Liver (tissue), 3 donors: Measurements from ENCODE around the gene KLF4.

Source experiments
- EGR1 ChIP-seq, 2 donors: IDR thresholded peaks; 2 replicates each; pipeline ENCODE4 v1.6.1; 2016 to 2018; ENCODE audit warnings: antibody characterized with exemption in 2 of 2, low read depth in 2 of 2
- RAD21 ChIP-seq, 2 donors: IDR thresholded peaks; 2 replicates each; pipeline ENCODE4 v1.6.1; 2016; ENCODE audit warnings: antibody characterized with exemption in 2 of 2, mild to moderate bottlenecking in 2 of 2
- REST ChIP-seq: IDR thresholded peaks from 2 replicates; pipeline ENCODE4 v1.6.1; 2016; ENCODE audit warnings: antibody characterized with exemption, mild to moderate bottlenecking
- TAF1 ChIP-seq: conservative IDR thresholded peaks from 2 replicates; pipeline ENCODE4 v1.6.1; 2016; ENCODE audit warnings: antibody characterized with exemption, mild to moderate bottlenecking
- ZBTB33 ChIP-seq: IDR thresholded peaks from 2 replicates; pipeline ENCODE4 v1.6.1; 2016; ENCODE audit warnings: antibody characterized with exemption
- TF ChIP-seq, protein P1 (sequence below): fragments of 150-350 bp; IDR thresholded peaks from 2 replicates; pipeline ENCODE4 v1.5.1; 2017; ENCODE audit warnings: improper control_type of control experiment, low read depth, low read length; ENCODE audit not compliant: missing input control
- TF ChIP-seq, protein P2 (sequence below): IDR thresholded peaks from 2 replicates; pipeline ENCODE4 v1.6.1; 2016; ENCODE audit warnings: antibody characterized with exemption
- donor health status: healthy.
- donor health status: healthy.

- TF ChIP-seq, protein P1, sequence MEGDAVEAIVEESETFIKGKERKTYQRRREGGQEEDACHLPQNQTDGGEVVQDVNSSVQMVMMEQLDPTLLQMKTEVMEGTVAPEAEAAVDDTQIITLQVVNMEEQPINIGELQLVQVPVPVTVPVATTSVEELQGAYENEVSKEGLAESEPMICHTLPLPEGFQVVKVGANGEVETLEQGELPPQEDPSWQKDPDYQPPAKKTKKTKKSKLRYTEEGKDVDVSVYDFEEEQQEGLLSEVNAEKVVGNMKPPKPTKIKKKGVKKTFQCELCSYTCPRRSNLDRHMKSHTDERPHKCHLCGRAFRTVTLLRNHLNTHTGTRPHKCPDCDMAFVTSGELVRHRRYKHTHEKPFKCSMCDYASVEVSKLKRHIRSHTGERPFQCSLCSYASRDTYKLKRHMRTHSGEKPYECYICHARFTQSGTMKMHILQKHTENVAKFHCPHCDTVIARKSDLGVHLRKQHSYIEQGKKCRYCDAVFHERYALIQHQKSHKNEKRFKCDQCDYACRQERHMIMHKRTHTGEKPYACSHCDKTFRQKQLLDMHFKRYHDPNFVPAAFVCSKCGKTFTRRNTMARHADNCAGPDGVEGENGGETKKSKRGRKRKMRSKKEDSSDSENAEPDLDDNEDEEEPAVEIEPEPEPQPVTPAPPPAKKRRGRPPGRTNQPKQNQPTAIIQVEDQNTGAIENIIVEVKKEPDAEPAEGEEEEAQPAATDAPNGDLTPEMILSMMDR, result no peak
- TF ChIP-seq TAF1, result no peak
- no peak for TF ChIP-seq REST
- TF ChIP-seq, protein P2, sequence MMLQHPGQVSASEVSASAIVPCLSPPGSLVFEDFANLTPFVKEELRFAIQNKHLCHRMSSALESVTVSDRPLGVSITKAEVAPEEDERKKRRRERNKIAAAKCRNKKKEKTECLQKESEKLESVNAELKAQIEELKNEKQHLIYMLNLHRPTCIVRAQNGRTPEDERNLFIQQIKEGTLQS, result no peak
- TF ChIP-seq EGR1 (IDR thresholded peaks at IDR 0.05; ENCODE audit: low read depth in 2 of 2), result no peak
- no peak for TF ChIP-seq RAD21 (IDR thresholded peaks at IDR 0.05)
- no peak for TF ChIP-seq ZBTB33
These were observed at the start of gene KLF4 for GRCh38 chr9:107489687-107490605.
